Calu3 (cell line): Measurements from ENCODE around the gene KIF6. TPM values are rescaled to one million over a fixed set of nuclear protein-coding genes. Genes with fewer than 3 reads are reported as not detected.

Experiments
- BruUV-seq: library from RNA; stranded (reverse); fragments of 400-500 nt; replicated peaks from 2 replicates; lab custom pipeline; 2021; lab: Mats Ljungman, UMichigan
- CTCF ChIA-PET: fragments of 300-600 bp; sonication (Branson Sonifier 250); formaldehyde crosslinking; loops from one replicate; lab custom pipeline; 2022; ENCODE audit warnings: antibody characterized with exemption; lab: Charles Lee
- DNase-seq: peaks from one replicate; pipeline ENCODE4 v3.0.0; 2022
- H3K27ac Mint-ChIP-seq: one replicate; pipeline ENCODE4 v1.8.0; 2022; ENCODE audit warnings: mixed read lengths; ENCODE audit not compliant: unreplicated experiment
- H3K27me3 Mint-ChIP-seq: one replicate; pipeline ENCODE4 v1.8.0; 2022; ENCODE audit warnings: mixed read lengths; ENCODE audit not compliant: unreplicated experiment
- H3K36me3 Mint-ChIP-seq: one replicate; pipeline ENCODE4 v1.8.0; 2022; ENCODE audit warnings: mild to moderate bottlenecking, moderate library complexity, mixed read lengths; ENCODE audit not compliant: insufficient read depth, unreplicated experiment
- H3K4me1 Mint-ChIP-seq: one replicate; pipeline ENCODE4 v1.8.0; 2022; ENCODE audit warnings: mild to moderate bottlenecking, low read depth, mixed read lengths; ENCODE audit not compliant: unreplicated experiment
- H3K4me3 Mint-ChIP-seq: one replicate; pipeline ENCODE4 v1.8.0; 2022; ENCODE audit warnings: mild to moderate bottlenecking, low read depth, moderate library complexity, mixed read lengths; ENCODE audit not compliant: unreplicated experiment
- H3K9me3 Mint-ChIP-seq: one replicate; pipeline ENCODE4 v1.8.0; 2022; ENCODE audit warnings: low read depth, mixed read lengths; ENCODE audit not compliant: unreplicated experiment
- CTCF ChIP-seq: fragments of 200-600 bp; IDR thresholded peaks from one replicate; pipeline ENCODE4 v1.8.0; 2022; ENCODE audit warnings: antibody characterized with exemption; ENCODE audit not compliant: unreplicated experiment
- intact Hi-C: fragments of 100-400 bp; cut with micrococcal nuclease; formaldehyde crosslinking; loops from one replicate; pipeline ENCODE4 v1.10.0; 2022; ENCODE audit not compliant: unreplicated experiment
- total RNA-seq: library from RNA; stranded (reverse); gene quantifications from 2 replicates; pipeline ENCODE4 v1.2.3, GENCODE V29; 2022

The KIF6 gene
- total RNA-seq, 1 experiment from 2014 or later = 0.45 TPM

- Mint-ChIP-seq H3K27ac (no peak overlapping the region), H3K4me3 (no peak overlapping the region), H3K27me3 (peaks cover 20% of the 10 kb centered on the region), H3K4me1 (no peaks in the 10 kb centered on the region), H3K36me3 (no peaks in the 10 kb centered on the region), H3K9me3 (peaks cover 6% of the 10 kb centered on the region)
- BruUV-seq = no TSS peak
- DNase-seq = no peak
- no peak for TF ChIP-seq CTCF
- CTCF ChIA-PET = no interaction called here
- intact Hi-C loops = no loop called here
These were observed 258.6 kb downstream of the KIF6 start for GRCh38 chr6:39466631-39467030.

GRCh38 chr6:39465539-39465938 is 259.7 kb downstream of the KIF6 start:
- H3K27ac Mint-ChIP-seq = no peak overlapping the region
- CTCF ChIA-PET = no interaction called here

GRCh38 chr6:39464067-39464466 is 261.1 kb downstream of the KIF6 start:
- Mint-ChIP-seq H3K27me3 (peaks cover 17% of the 10 kb centered on the region), H3K27ac (no peak overlapping the region), H3K36me3 (no peaks in the 10 kb centered on the region), H3K9me3 (peaks cover 6% of the 10 kb centered on the region), H3K4me1 (no peaks in the 10 kb centered on the region), H3K4me3 (no peak overlapping the region)
- no TSS peak for BruUV-seq
- CTCF ChIA-PET = no interaction called here
- DNase-seq = no peak
- intact Hi-C loops = no loop called here
- no peak for TF ChIP-seq CTCF

More at GRCh38 chr6:39465539-39465938, 259.7 kb downstream of the KIF6 start:
- peaks cover 17% of the 10 kb centered on the region for H3K27me3 Mint-ChIP-seq
- intact Hi-C loops = no loop called here
- no peak for TF ChIP-seq CTCF
- peaks cover 6% of the 10 kb centered on the region for H3K9me3 Mint-ChIP-seq
- no peak overlapping the region for H3K4me3 Mint-ChIP-seq
- DNase-seq = no peak
- H3K4me1 Mint-ChIP-seq = no peaks in the 10 kb centered on the region
- no peaks in the 10 kb centered on the region for H3K36me3 Mint-ChIP-seq
- no TSS peak for BruUV-seq

GRCh38 chr6:39453956-39454524 is 271.2 kb downstream of the KIF6 start:
- no peak overlapping the region for H3K4me3 Mint-ChIP-seq
- TF ChIP-seq CTCF = no peak
- H3K9me3 Mint-ChIP-seq = peaks cover 6% of the 10 kb centered on the region
- H3K27ac Mint-ChIP-seq = no peak overlapping the region
- CTCF ChIA-PET = no interaction called here
- H3K27me3 Mint-ChIP-seq = peaks cover 10% of the 10 kb centered on the region
- intact Hi-C loops = no loop called here
- no peaks in the 10 kb centered on the region for H3K4me1 Mint-ChIP-seq
- BruUV-seq = no TSS peak
- DNase-seq = no peak
- no peaks in the 10 kb centered on the region for H3K36me3 Mint-ChIP-seq
